Common myeloid progenitor, CD34-positive (primary cell): ENCODE measurements around the gene P3H2.

Source experiments
- CTCF ChIA-PET: fragments of 350-600 bp; sonication (Branson Sonifier 250); formaldehyde crosslinking; loops from one replicate; lab custom pipeline; 2021; ENCODE audit warnings: antibody characterized with exemption; lab: Charles Lee
- POLR2A ChIA-PET: fragments of 350-600 bp; sonication (Branson Sonifier 250); formaldehyde crosslinking; loops from one replicate; lab custom pipeline; 2021; ENCODE audit warnings: antibody characterized with exemption; lab: Charles Lee
- DNase-seq, 3 donors: peaks; one replicate each; pipeline versions ENCODE4 v3.0.0 to v3.0.0-alpha.2; 2013
- H3K27ac ChIP-seq, 2 experiments: 1 replicate in 1 of 2; 2 replicates in 1 of 2; pipeline ENCODE4 v1.7.0; 2013; ENCODE audit warnings: inconsistent platforms in 2 of 2, low read length in 2 of 2, mild to moderate bottlenecking in 2 of 2, low read depth in 1 of 2, moderate library complexity in 1 of 2; ENCODE audit not compliant: severe bottlenecking in 2 of 2, insufficient read depth in 1 of 2, poor library complexity in 1 of 2
- H3K27me3 ChIP-seq, 5 experiments: replicated peaks in 2 of 5; 1 replicate in 3 of 5; 2 replicates in 2 of 5; pipeline versions ENCODE4 v1.6.1 to v1.7.0; 2013; ENCODE audit warnings: low read length in 4 of 5, mild to moderate bottlenecking in 2 of 5, moderate library complexity in 2 of 5, inconsistent platforms in 1 of 5; ENCODE audit not compliant: insufficient read depth in 5 of 5, control insufficient read depth in 4 of 5
- H3K36me3 ChIP-seq, 4 experiments: 1 replicate in 2 of 4; 2 replicates in 2 of 4; pipeline versions ENCODE4 v1.6.1 to v1.7.0; 2013; ENCODE audit warnings: low read length in 3 of 4, control low read depth in 1 of 4, mild to moderate bottlenecking in 1 of 4; ENCODE audit not compliant: control insufficient read depth in 4 of 4, insufficient read depth in 4 of 4
- H3K4me1 ChIP-seq, 4 experiments: 1 replicate in 3 of 4; 2 replicates in 1 of 4; pipeline versions ENCODE4 v1.6.1 to v1.7.1; 2013; ENCODE audit warnings: low read length in 3 of 4, mild to moderate bottlenecking in 3 of 4, control low read depth in 1 of 4, inconsistent platforms in 1 of 4, moderate library complexity in 1 of 4; ENCODE audit not compliant: control insufficient read depth in 4 of 4, insufficient read depth in 4 of 4; ENCODE audit errors: control extremely low read depth in 1 of 4
- H3K4me3 ChIP-seq, 7 experiments: 1 replicate in 4 of 7; 2 replicates in 3 of 7; pipeline versions ENCODE4 v1.5.1 to v1.7.0; 2013; ENCODE audit warnings: mild to moderate bottlenecking in 7 of 7, low read length in 6 of 7, moderate library complexity in 6 of 7, inconsistent platforms in 2 of 7, low read depth in 2 of 7, control low read depth in 1 of 7; ENCODE audit not compliant: insufficient read depth in 4 of 7, control insufficient read depth in 1 of 7; ENCODE audit errors: extremely low read depth in 1 of 7
- H3K9me3 ChIP-seq, 5 experiments: 1 replicate in 4 of 5; 2 replicates in 1 of 5; pipeline versions ENCODE4 v1.6.1 to v1.7.1; 2013; ENCODE audit warnings: low read length in 4 of 5, mild to moderate bottlenecking in 2 of 5, inconsistent platforms in 1 of 5, low read depth in 1 of 5, moderate library complexity in 1 of 5; ENCODE audit not compliant: control insufficient read depth in 4 of 5, insufficient read depth in 2 of 5; ENCODE audit errors: control extremely low read depth in 1 of 5
- WGBS: methylation state at CpG from one replicate; pipeline ENCODE4 v1.1.5; 2013; ENCODE audit not compliant: insufficient coverage; 5-methylcytosine and 5-hydroxymethylcytosine counted together

Gene P3H2

GRCh38 chr3:189942948-189943347 is 177.7 kb downstream of the P3H2 start:
- Histone ChIP-seq H3K36me3 (no peaks in the 10 kb centered on the region), H3K27me3 (peaks cover 0 to 13% (median 3%) of the 10 kb centered on the region in 5 experiments), H3K4me1 (no peaks in the 10 kb centered on the region), H3K4me3 (no peak overlapping the region), H3K9me3 (no peaks in the 10 kb centered on the region), H3K27ac (no peak overlapping the region)
- no peak for DNase-seq
- WGBS = 94% methylated on average over 2 of the region's 3 CpGs
- ChIA-PET CTCF (interaction anchor here (1.9 kb wide), 1 partner anchor 670 kb away, joined by 6 read pairs; no protein-coding TSS in a partner anchor), POLR2A (no interaction called here)

DNA sequence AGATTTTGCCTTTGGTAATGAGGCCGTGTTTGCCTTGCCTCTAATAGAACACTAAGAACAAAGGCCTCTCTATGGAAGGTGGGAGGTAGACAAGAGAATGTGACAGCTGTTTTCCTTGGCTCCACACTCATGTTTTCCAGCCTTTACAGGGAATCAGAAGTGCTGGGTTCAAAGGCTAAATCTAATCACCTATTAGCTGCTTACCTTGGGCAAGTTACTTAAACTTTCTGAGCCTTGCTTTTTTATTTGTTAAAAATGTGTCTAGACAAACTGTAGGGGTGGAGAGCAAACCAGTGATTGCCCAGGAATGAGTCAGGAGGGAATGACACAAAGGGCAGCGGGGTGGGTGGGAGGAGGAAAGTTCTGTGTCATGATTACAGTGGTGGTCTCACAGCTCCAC is 179.0 kb downstream of the P3H2 start:
- no peaks in the 10 kb centered on the region for H3K4me1 ChIP-seq
- POLR2A ChIA-PET = no interaction called here
- H3K4me3 ChIP-seq = no peak overlapping the region
- WGBS = 100% methylated on average over 1 of the region's 2 CpGs
- no peak for DNase-seq
- H3K27ac ChIP-seq = no peak overlapping the region
- CTCF ChIA-PET = interaction anchor here (1.3 to 3.5 kb wide), 3 partner anchors 16 to 669 kb away, joined by 4 to 11 read pairs (median 4); no protein-coding TSS in a partner anchor
- no peaks in the 10 kb centered on the region for H3K36me3 ChIP-seq
- peaks cover 0 to 7% (median 2%) of the 10 kb centered on the region in 5 experiments for H3K27me3 ChIP-seq
- H3K9me3 ChIP-seq = no peaks in the 10 kb centered on the region

- no peak for DNase-seq
- ChIA-PET CTCF (interaction anchor here (1.1 to 3.5 kb wide), 4 partner anchors 16 to 668 kb away, joined by 3 to 11 read pairs (median 4); no protein-coding TSS in a partner anchor), POLR2A (no interaction called here)
- peaks cover 0 to 5% (median 0%) of the 10 kb centered on the region in 5 experiments for H3K27me3 ChIP-seq
- WGBS = 94% methylated on average over 3 of the region's 5 CpGs
- H3K36me3 ChIP-seq = no peaks in the 10 kb centered on the region
- H3K27ac ChIP-seq = no peak overlapping the region
- H3K4me1 ChIP-seq = no peaks in the 10 kb centered on the region
- H3K4me3 ChIP-seq = no peak overlapping the region
- no peaks in the 10 kb centered on the region for H3K9me3 ChIP-seq
These were observed 179.6 kb downstream of the P3H2 start for GRCh38 chr3:189941125-189941524.

DNA sequence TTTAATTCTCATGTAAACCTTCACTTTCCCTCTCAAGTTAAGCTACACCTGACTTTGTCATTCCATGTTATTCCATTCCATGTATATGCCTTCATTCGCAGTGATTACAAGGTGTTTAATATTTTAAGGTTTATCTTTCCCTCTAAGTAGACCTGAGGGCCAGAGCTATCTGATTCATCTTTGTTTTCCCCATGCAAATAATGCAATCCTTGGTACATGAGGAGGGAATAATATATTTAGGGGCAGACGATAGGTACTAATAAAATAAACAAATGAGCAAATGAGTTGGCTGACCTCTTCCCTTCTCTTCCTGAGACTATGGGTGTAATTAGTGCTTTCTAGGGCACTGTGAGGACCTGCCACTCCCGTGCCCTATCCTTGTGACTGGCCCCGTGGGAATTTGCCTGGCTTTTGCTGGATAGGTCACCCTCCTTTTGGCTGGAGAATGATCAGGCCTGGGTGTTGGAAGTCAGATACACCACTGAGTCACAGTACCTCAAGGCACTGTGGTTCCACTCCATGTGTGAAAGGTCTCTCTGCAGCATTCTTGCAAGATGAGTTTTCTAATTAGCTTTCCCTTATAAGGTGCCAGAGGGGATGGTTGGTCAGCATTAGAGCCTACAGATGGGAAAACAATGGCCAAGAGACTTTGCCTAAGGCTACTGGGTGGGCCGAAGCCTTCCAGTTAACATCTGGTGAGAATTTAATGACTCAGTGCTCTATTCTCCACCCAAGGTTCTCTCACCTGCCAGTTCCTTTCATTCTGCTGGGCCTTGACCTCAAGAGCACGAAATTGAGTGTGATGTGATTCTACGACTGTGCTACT is 183.2 kb downstream of the P3H2 start:
- POLR2A ChIA-PET = no interaction called here
- no peaks in the 10 kb centered on the region for H3K9me3 ChIP-seq
- no peaks in the 10 kb centered on the region for H3K4me1 ChIP-seq
- H3K4me3 ChIP-seq = no peak overlapping the region
- CTCF ChIA-PET = interaction anchor here (1.2 kb wide), 1 partner anchor 667 kb away, joined by 4 read pairs; no protein-coding TSS in a partner anchor
- H3K36me3 ChIP-seq = no peaks in the 10 kb centered on the region
- no peak for DNase-seq
- no peak overlapping the region for H3K27ac ChIP-seq
- no peaks in the 10 kb centered on the region for H3K27me3 ChIP-seq
- 100% methylated on average over 4 of the region's 7 CpGs for WGBS

DNA sequence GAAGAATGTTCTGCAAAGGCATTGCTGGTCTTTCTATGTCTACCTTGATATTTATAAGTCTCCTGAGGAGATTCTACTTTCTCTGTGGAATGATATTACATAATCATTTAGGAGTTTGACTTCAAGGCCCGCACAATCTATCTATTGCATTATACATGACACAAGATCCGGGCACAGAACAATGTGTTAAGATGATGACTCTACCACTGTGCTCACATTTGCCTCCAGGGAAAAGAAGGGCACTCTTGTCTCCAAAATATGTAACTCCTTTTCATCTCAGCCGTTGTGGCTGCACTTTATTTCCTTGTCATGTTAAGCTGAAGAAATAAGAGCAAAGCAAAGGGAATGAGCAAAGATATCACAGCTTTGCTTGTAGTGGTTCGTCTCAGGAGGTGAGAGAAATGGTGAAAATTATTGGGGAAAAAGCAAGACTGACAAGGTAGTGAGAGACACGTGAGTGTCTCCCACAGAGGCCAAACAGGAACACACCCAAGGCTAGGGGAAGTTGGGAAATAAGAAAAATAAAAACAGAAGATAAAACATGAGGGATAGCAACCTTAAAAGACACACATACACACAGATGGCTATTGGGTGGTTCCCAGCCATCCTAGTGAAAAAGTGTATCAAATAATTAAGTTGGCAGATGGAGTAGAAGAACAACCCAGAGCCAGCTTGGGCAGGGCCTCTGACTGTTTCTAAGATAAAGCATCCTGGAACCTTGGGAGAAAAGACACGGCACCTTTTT is 184.3 kb downstream of the P3H2 start:
- Histone ChIP-seq H3K27ac (no peak overlapping the region), H3K9me3 (no peaks in the 10 kb centered on the region), H3K27me3 (no peaks in the 10 kb centered on the region), H3K4me3 (no peak overlapping the region), H3K4me1 (no peaks in the 10 kb centered on the region), H3K36me3 (no peaks in the 10 kb centered on the region)
- 100% methylated on average over 2 of the region's 6 CpGs for WGBS
- POLR2A ChIA-PET = no interaction called here
- CTCF ChIA-PET = interaction anchor here (1.2 kb wide), 1 partner anchor 666 kb away, joined by 4 read pairs; no protein-coding TSS in a partner anchor
- DNase-seq = no peak

GRCh38 chr3:189927975-189928895 is 192.5 kb downstream of the P3H2 start:
- CTCF ChIA-PET = interaction anchor here (1.0 to 1.9 kb wide), 3 partner anchors 20 to 34 kb away, joined by 3 to 7 read pairs (median 3); no protein-coding TSS in a partner anchor
- H3K4me1 ChIP-seq = no peaks in the 10 kb centered on the region
- WGBS = 96% methylated on average over 4 of the region's 6 CpGs
- POLR2A ChIA-PET = no interaction called here
- H3K27ac ChIP-seq = no peak overlapping the region
- no peaks in the 10 kb centered on the region for H3K9me3 ChIP-seq
- no peak for DNase-seq
- no peak overlapping the region for H3K4me3 ChIP-seq
- no peaks in the 10 kb centered on the region for H3K27me3 ChIP-seq
- H3K36me3 ChIP-seq = no peaks in the 10 kb centered on the region
